T-helper 2 cell (primary cell): Measurements from ENCODE around the gene C1orf52.

ENCODE experiments used
- DNase-seq, 5 experiments: peaks; one replicate each; pipeline versions ENCODE4 v3.0.0 to v3.0.0-alpha.2; 2012 to 2022

The C1orf52 gene

DNA sequence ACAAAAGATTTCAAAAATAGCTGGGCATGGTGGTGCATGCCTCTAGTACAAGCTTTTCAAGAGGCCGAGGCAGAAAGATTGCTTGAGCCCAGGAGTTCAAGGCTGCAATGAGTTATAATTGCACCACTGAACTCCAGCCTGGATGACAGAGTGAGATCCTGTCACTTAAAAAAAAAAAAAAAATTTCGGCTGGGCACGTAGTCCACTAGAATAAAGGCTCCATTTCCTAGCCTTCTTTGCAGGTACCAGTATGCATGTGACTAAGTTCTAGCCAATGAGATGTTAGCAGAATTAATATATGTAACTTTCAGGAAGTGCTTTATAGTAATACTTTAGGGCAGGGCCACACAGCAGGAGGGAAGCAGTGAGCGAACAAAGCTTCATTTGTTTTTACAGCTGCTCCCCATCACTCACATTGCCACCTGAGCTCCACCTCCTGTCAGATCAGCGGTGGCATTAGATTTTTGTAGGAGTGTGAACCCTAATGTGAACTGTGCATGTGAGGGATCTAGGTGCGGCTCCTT is 29.8 kb downstream of the C1orf52 start:
- no peak for DNase-seq

DNA sequence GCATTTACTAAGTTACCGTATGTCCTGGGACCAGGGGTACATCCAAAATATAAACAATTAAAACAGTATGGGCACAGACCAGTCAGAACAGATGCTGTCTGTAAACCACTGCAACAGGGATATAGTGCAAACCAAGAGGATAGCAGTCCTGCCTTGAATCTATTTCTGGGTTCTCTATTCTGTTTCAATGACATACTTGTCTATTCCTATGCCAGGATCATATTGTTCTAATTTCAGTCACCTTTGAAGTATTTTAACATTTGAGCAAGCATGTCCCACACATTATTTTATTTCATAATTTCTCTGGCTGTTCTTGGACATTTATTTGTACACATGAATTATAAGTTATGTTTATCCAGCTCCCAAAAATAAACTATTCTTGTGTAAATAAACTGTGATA is 30.5 kb downstream of the C1orf52 start:
- no peak for DNase-seq

DNA sequence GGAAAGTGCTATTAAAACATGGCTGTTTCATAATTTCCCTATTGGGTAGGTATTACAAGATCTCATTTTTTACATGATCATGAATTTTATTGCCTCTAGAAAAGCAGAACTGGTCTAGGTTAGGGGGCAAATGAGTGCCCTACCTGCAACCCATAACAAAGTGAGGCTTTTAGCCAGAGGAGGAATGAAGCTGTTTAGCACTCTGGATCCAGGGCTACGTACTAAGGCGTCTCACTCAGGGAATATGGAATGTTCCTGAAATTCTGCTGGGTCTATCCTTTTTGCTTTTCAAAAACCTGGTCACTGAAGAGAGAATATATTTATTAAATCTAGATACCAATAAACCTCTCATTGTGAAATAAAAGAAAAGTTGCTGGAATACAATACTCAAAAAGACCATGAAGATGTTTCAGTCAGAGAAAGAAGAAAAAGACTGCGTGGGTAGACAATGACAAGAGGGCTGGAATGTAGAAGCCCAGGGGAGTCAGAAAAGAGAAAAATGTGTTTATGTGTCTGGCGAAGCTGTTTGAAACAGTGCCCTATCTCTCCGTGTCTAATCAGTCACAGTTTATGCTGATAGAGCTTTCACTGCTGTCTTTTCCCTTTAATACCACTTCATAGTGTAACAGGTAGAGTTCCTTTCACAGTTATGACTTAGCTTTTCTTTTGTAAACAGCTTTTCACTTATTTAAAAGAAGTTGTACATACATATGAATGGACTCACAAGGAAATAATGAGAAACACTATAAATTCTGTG is 33.7 kb downstream of the C1orf52 start:
- no peak for DNase-seq

DNA sequence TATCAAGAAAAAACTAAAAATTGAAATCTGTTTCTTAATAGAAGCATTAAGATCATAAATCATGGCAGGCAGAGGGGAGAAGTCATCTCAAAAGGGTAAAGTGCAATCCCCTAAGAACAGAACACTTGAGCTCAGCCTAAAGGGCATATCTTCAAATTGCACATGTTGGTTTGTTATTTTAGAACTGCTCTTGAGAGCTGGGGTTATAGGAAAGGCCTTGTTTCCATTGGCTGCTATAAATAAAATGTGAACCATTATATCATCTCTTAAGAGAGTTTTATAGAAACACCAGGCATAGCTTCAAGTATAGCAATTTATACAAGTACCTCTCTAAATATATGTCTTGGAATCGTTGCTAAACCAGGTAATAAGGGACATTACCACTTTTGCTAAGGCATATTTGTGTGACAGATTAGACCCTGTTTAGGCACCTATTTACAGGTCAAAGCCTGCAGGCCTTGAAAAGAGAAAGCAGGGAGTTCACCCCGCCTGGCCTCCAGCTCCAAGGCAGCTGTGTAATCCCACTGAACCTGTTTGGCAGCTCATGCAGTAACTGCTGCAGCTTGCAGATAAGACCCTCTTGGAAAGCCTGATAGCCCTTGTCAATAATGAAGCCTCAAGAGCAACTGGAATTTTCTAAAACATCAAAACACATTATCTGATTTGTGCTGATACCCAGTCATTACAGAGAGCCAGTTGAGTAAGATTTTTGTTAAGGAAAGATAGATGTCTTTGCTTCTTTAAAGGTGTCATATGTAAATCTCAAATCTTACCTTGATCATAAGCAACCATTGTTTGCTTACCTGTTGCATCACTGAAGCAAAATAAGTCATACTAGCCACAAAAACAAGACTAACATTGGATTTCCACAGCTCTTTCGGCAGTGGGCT is 34.5 kb downstream of the C1orf52 start:
- no peak for DNase-seq

DNA sequence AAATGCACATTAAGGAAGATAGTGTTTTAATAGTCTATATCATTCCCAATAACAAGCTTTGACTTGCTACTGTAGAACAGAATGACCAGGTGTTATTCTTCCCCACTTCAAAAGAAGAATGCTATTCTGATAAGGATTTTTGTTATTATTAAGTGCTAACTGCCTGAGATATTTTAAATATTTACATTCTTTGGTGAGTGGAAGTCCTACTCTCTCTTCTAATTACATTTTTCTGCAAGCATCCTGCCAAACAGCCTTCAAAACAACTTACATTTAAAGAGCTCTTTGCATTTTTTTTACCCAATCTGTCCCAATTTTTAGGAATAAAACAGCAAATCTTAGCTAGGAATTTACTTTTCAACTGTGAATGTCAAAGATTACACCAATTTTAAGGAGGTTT is 35.2 kb downstream of the C1orf52 start:
- DNase-seq, result no peak

DNA sequence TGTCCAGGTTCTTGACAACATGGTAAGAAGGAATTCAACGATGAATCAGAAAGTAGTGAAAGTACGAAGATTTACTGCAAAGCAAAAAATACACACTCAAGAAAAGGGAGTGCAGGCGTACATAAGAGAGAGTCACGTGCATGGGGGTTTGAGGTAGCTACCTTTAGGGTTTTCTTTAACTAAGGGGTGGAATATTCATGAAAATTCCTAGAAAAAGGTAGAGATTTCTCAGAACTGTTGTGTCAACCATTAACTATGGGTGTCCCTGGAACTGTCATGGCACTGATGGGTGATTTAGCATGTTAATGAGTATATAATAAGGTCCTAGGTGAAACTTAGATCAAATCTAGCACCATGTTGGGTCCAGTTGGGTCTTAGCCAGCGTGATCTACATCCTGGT is 36.1 kb downstream of the C1orf52 start:
- DNase-seq, result no peak

DNA sequence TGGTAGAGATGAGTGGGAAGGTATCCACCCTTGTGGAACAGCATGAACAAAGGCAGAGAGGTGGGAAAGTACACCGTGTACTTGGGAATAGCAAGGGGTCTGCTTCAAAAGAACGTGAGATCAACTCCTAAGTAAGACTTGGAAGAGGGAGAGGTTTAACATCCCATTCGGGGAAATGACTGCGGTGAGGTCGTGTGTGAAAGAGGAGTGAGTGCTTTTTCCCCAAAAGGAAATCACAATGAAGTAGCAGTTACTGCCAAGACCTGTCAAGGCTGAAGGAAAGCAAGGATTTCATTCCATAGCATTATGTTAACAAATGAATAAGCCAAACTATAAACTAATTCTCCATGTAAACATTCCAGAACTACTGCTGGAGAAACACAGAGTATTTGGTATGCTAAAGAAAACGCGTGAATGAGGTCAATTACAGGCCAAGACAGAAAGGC is 38.7 kb downstream of the C1orf52 start:
- no peak for DNase-seq

DNA sequence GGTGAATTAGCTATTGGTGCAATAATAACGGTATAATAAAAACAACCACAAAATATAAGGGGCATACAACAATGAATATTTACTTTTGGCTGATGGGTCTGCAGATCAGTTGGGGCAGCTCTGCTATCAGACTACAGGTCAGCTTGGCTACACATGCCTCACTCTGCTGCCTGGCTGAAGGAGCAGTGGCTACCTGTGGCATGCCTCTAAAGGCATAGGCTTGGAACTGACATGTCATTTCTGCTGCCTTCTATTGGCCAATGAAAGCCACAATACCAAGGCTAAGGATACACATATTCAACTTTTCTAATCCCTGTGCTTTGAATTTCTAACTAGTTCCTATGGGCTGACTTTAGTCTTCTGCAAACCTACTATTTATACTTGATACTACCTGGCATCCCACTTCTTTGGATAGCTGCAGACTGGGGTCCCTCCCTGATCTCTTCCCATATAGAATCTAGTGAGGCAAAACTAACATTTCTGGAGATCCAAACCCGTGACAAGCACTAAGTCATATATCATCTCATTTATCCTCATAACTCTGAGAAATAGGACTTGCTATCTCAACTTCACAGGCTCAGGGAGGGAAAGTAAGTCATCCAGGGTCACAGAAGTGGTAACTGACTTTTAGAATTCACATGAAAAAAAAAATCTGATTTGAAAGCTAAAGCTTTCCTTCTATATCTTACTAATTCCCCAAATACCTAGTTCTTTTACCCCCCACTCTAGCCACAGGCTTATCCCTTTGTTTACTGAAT is 39.4 kb downstream of the C1orf52 start:
- DNase-seq, result no peak

DNA sequence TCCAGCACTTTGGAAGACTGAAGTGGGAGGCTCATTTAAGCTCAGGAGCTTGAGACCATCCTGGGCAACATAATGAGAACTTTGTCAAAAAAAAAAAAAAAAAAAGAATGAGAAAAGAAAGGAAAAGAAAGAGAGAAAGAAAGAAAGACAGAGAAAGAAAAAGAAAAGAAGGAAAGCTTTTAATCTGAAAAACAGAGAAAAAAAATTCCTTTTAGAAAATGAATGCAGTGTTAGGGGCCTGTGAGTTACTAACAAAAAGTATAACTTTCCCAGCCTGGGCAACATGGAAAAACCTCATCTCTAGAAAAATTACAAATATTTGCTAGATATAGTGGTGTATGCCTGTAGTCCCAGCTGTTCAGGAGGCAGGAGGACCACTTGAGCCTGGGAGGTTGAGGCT is 42.8 kb downstream of the C1orf52 start:
- no peak for DNase-seq

DNA sequence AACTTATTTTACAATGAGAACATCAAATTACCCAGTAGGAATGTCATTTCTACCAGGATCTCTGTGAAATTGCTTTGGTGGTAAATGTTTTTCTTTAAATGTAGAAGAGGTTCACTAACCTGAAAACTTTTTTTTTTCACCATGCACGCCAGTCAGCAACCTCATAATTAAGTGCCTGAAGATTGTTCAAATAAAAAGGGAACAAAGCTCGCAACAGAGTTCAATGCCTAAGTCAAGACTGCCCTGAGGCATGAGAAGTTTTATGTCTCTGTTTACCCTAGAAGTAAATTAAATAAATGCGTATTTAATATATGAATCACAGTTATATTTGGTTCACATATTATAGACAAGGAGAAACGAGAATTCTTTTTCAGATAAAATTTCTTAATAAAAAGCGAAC is 44.8 kb downstream of the C1orf52 start:
- DNase-seq, result no peak

DNA sequence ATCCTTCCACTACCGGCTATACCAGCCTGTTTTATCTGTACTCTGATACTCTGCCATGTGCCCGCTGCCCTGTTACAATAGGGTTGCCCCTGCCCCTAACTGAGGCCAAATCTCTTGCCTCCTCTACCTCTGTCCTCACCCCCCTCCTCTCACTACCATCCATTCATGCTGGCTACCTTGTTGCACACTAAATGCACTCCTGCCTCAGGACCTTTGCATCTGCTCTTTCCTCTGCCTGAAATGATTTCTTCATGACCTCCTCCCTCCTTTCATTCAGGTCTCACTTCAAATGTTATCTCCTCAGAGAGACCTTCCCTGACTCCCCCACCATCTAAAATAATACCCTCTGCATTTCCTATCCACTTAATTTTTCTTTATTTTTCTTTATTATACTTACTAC is 51.0 kb downstream of the C1orf52 start:
- DNase-seq, result no peak

DNA sequence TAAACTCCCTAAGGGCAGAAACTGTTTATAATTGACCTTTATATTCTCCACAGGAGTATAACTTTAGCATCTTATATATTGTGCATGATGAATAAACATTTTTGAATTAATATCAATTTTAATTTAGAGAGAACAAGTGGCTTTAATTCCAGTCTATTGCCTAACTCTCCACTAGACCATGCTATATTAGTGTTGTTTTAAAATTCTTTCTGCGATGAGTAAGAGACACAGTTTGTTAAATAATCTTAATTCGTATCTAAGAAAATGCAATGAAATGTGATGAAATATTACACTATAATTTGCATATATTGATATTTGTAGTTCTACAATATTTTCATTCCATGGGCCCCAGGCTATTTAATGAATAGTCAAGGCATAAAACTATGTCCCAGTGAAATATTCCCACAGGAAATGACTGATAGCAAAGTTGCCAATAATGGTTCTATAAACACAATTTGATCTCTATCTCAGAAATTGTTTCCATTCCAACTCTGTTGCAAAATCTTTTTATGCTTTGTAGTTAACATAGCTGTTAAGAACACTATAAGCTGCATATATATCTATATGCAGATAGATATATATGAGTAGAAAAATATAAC is 55.8 kb downstream of the C1orf52 start:
- DNase-seq, result no peak

DNA sequence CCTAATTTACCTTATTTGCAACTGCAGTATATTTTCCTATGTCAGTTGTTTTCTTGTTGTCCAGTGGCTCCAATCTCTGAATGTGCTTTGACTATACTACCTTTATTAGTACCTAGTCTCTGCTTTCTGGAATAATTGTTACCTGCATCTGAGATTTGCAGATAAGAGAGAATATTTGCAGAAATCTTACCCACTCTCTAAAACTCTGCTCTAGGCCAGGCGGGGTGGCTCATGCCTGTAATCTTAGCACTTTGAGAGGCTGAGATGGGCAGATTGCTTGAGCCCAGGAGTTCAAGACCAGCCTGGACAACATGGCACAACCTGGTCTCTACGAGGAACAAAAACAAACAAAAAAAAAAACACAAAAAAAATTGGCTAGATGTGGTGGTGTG is 56.6 kb downstream of the C1orf52 start:
- DNase-seq, result no peak

DNA sequence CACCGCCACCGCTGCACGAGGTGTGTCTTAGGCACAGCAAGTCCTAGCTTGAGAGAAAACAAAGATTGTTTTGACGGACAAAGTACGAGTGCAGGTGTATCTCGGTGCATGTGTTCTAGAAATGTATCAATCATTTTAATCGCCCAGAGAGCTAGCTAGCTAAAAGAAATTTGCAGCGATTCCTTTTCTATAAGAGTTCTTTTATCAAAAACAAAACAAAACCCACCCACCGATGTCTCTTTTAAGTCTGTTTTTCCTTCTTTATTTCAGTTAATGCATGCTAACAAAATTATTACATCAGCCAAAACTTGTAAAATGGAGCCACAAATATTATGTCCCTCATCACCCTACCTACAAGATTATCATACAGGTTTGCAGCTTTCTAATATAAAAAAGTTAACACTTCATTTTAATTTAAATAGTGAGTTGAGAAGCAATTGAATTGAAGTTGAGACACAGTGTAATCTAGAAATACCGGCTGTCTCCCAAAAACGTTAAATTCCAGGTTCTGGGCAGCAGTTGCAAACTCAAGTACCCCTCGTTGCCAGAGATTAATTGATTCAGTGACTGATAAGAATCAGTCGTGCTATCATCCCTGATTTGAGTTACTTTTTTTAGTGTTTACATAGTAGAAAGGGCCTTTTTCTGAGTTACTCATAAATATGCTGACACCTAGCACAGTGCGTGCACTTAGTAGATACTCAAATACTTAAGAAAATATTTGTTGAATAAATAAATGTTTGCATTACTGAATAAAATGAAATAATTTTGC is 57.2 kb downstream of the C1orf52 start:
- no peak for DNase-seq

DNA sequence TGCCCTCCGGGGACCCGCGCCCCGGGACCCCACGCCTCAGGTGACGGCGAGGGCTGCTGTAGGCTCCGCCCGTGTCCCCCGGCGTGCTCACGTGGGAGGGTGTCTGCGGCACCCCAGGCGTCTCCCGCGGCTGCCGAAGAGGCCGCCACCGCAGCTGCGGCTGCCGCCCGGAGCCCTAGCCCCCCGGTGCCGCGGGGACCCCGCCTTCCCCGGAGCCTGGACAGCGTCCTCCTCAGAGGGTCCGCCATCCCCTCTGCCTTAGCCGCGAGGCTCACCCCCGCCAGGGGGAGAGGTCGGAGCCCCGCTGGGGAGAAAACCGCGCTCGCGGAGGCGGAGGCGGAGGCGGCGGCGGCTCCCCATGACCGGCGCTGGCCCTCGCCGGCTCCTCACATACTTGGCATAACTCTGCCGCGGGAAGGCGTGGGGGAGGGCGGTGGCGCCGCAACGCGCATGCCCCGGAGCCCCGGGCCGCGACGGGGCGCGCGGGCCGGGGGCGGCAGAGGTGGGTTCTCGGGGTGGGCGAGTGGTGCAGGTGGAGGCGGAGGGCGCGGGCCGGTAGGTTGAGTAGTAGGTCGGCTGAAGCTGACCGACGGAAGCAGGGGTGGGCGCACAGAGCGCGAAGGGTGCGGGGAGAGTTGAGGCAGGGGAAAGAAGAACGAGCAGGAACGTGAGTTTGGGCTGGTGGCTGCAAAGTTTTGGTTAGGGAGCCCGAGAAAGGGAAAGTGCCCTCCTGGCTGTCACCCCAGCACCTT is 57.9 kb downstream of the C1orf52 start:
- DNase-seq, result peak; percentile 24 to 80 (median 66)

DNA sequence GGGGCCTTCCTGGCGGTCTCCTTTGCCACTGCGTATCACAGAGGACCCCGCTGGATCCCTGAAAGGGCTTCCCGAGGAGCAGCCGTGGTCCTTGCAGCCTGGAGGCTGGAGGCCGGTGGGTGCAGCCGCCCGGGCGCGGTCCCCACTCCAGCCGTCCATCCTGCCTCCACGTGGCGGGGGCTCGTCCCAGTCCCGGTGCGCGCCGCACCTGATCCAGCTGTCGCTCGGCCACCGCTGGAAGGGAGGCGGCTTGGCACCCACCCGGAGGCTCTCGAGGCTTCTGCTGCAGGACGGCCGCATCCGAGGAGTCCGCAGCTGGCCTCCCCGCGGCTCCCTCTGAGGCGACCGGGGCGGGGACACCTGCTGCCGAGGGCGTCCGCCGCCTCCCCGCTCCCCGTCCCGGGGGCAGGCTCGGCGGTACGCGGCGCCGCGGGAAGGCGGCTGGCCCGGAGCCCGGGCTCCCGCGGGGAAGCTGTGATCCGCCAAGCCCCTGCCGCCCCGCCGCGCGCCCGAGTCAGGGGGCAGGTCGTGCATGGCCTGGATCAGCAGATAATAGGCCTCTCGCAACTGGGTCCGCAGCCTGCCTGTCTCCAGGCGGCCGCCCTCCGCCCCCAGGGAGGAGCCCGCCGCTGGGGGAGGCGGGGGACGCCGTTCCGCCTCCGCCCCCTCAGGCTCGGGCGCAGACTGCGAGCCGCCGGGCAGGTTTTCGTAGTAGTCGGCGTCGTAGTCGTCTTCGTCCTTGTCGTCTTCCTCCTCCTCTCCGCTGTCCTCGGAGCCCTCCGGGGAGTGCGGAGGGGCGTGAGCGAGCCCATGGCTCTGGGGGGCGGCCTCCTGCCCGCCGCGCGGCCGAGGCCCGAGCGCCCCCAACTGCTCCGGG is 58.8 kb downstream of the C1orf52 start, which contains the start of gene SYDE2:
SYDE2 (minus strand) TSS at position 554 of the 877 bp plus-strand sequence; CDS start at position 534, 20 bp downstream.
- DNase-seq, result peak; percentile 30 to 90 (median 72)
